Epithelial cell of esophagus (primary cell): ENCODE results near the gene MATK.

ENCODE experiments used
- DNase-seq: peaks from one replicate; pipeline ENCODE4 v3.0.0; 2010; ENCODE audit warnings: low read depth
- H3K4me3 ChIP-seq: 2 replicates; pipeline ENCODE4 v1.5.1; 2011; ENCODE audit warnings: mild to moderate bottlenecking, low read length, control low read depth
- CTCF ChIP-seq: IDR thresholded peaks from 2 replicates; pipeline ENCODE4 v1.5.1; 2011; ENCODE audit warnings: low read depth, mild to moderate bottlenecking, low read length, control low read depth, inconsistent platforms; ENCODE audit not compliant: insufficient read depth; ENCODE audit errors: missing control alignments

The MATK gene

GRCh38 chr19:3788996-3789778 lies 3.0 kb upstream of the MATK start:
- TF ChIP-seq CTCF: no peak
- DNase-seq: no peak
- H3K4me3 ChIP-seq: no peak overlapping the region

GRCh38 chr19:3785451-3785937 lies 687 bp downstream of the MATK start:
- no peak for TF ChIP-seq CTCF
- DNase-seq: peak; percentile 10
- no peak overlapping the region for H3K4me3 ChIP-seq

GRCh38 chr19:3784607-3785450 lies 1.4 kb downstream of the MATK start:
- no peak for TF ChIP-seq CTCF
- peak; percentile 22 for DNase-seq
- H3K4me3 ChIP-seq: no peak overlapping the region

- no peak overlapping the region for H3K4me3 ChIP-seq
- TF ChIP-seq CTCF: no peak
- DNase-seq: no peak
Observed at GRCh38 chr19:3783660-3784584, 2.3 kb downstream of the MATK start.

- H3K4me3 ChIP-seq: no peak overlapping the region
- DNase-seq: no peak
- no peak for TF ChIP-seq CTCF
Observed at GRCh38 chr19:3782903-3783302, 3.3 kb downstream of the MATK start.

GRCh38 chr19:3782330-3782729 lies 3.9 kb downstream of the MATK start:
- DNase-seq: no peak
- no peak for TF ChIP-seq CTCF
- H3K4me3 ChIP-seq: no peak overlapping the region
